Measurements from ENCODE around the gene FAM110A. TPM values are rescaled to one million over a fixed set of nuclear protein-coding genes. Genes with fewer than 3 reads are reported as not detected.
"Not testable (repeated sequence)": the region's sequence is repeated elsewhere in the genome, so short reads cannot be mapped to it uniquely, and the experiment has no call there.

Gene FAM110A
- polyA plus RNA-seq, 1 experiment = 1.9 TPM

GRCh38 chr20:846894-847278 lies 13.4 kb downstream of the FAM110A start:
- no peak overlapping the region for H3K27ac ChIP-seq (ENCODE audit: low read depth, low read length)
- no peaks in the 10 kb centered on the region; the same call in 1 of the 2 replicates for H3K9me3 ChIP-seq (ENCODE audit: control insufficient read depth, insufficient read depth, low read length)
- no peak for TF ChIP-seq CTCF (IDR thresholded peaks at IDR 0.05; ENCODE audit: low read depth, low read length)
- ChIA-PET CTCF (interaction anchor here (1.0 to 1.7 kb wide), 2 partner anchors 10 to 109 kb away, joined by 3 to 7 read pairs; no protein-coding TSS in a partner anchor), POLR2A (no interaction called here)
- no peak for DNase-seq (ENCODE audit: low read depth, low spot score)
- H3K4me3 ChIP-seq (ENCODE audit: low read depth, low read length) = no peak overlapping the region
- H3K27me3 ChIP-seq (ENCODE audit: control insufficient read depth, insufficient read depth, low read length) = no peaks in the 10 kb centered on the region

- H3K27ac ChIP-seq (ENCODE audit: low read depth, low read length) = no peak overlapping the region
- H3K9me3 ChIP-seq (ENCODE audit: control insufficient read depth, insufficient read depth, low read length) = no peaks in the 10 kb centered on the region; the same call in 1 of the 2 replicates
- H3K4me3 ChIP-seq (ENCODE audit: low read depth, low read length) = no peak overlapping the region
- POLR2A ChIA-PET = no interaction called here
- TF ChIP-seq CTCF (IDR thresholded peaks at IDR 0.05; ENCODE audit: low read depth, low read length) = no peak
- DNase-seq (ENCODE audit: low read depth, low spot score) = no peak
- CTCF ChIA-PET = no interaction called here
- H3K27me3 ChIP-seq (ENCODE audit: control insufficient read depth, insufficient read depth, low read length) = no peaks in the 10 kb centered on the region
These were observed 14.7 kb downstream of the FAM110A start for GRCh38 chr20:848193-848592.

GRCh38 chr20:848731-849130 lies 15.2 kb downstream of the FAM110A start:
- H3K27ac ChIP-seq (ENCODE audit: low read depth, low read length); H3K4me3 ChIP-seq (ENCODE audit: low read depth, low read length); POLR2A ChIA-PET; CTCF ChIA-PET; H3K9me3 ChIP-seq (ENCODE audit: control insufficient read depth, insufficient read depth, low read length); DNase-seq (ENCODE audit: low read depth, low spot score); H3K27me3 ChIP-seq (ENCODE audit: control insufficient read depth, insufficient read depth, low read length): not testable (repeated sequence)

GRCh38 chr20:853406-853996 lies 20.0 kb downstream of the FAM110A start:
- H3K27ac ChIP-seq (ENCODE audit: low read depth, low read length) = no peak overlapping the region
- no peaks in the 10 kb centered on the region for H3K27me3 ChIP-seq (ENCODE audit: control insufficient read depth, insufficient read depth, low read length)
- H3K9me3 ChIP-seq (ENCODE audit: control insufficient read depth, insufficient read depth, low read length) = no peaks in the 10 kb centered on the region
- no peak for TF ChIP-seq CTCF (IDR thresholded peaks at IDR 0.05; ENCODE audit: low read depth, low read length)
- DNase-seq (ENCODE audit: low read depth, low spot score) = no peak
- CTCF ChIA-PET = interaction anchor here (0.6 kb wide), 1 partner anchor 26 kb away, joined by 8 read pairs; no protein-coding TSS in a partner anchor
- POLR2A ChIA-PET = no interaction called here
- no peak overlapping the region for H3K4me3 ChIP-seq (ENCODE audit: low read depth, low read length)

GRCh38 chr20:854601-855000 lies 21.1 kb downstream of the FAM110A start:
- ChIA-PET CTCF (no interaction called here), POLR2A (no interaction called here)
- no peaks in the 10 kb centered on the region for H3K9me3 ChIP-seq (ENCODE audit: control insufficient read depth, insufficient read depth, low read length)
- H3K4me3 ChIP-seq (ENCODE audit: low read depth, low read length) = no peak overlapping the region
- DNase-seq (ENCODE audit: low read depth, low spot score) = no peak
- H3K27ac ChIP-seq (ENCODE audit: low read depth, low read length) = no peak overlapping the region
- no peaks in the 10 kb centered on the region for H3K27me3 ChIP-seq (ENCODE audit: control insufficient read depth, insufficient read depth, low read length)
- TF ChIP-seq CTCF (IDR thresholded peaks at IDR 0.05; ENCODE audit: low read depth, low read length) = no peak

Measured in AG04450 (cell line).